GM19452 (cell line): ENCODE measurements around the gene MX1.

Experiments used
- ATAC-seq: cut with Tn5 transposase; IDR thresholded peaks from one replicate; pipeline ENCODE4 v1.9.1; 2021; ENCODE audit not compliant: unreplicated experiment

The MX1 gene

DNA sequence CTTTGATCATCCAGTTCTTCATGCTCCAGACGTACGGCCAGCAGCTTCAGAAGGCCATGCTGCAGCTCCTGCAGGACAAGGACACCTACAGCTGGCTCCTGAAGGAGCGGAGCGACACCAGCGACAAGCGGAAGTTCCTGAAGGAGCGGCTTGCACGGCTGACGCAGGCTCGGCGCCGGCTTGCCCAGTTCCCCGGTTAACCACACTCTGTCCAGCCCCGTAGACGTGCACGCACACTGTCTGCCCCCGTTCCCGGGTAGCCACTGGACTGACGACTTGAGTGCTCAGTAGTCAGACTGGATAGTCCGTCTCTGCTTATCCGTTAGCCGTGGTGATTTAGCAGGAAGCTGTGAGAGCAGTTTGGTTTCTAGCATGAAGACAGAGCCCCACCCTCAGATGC is 32.5 kb downstream of the MX1 start:
- ATAC-seq = no peak

DNA sequence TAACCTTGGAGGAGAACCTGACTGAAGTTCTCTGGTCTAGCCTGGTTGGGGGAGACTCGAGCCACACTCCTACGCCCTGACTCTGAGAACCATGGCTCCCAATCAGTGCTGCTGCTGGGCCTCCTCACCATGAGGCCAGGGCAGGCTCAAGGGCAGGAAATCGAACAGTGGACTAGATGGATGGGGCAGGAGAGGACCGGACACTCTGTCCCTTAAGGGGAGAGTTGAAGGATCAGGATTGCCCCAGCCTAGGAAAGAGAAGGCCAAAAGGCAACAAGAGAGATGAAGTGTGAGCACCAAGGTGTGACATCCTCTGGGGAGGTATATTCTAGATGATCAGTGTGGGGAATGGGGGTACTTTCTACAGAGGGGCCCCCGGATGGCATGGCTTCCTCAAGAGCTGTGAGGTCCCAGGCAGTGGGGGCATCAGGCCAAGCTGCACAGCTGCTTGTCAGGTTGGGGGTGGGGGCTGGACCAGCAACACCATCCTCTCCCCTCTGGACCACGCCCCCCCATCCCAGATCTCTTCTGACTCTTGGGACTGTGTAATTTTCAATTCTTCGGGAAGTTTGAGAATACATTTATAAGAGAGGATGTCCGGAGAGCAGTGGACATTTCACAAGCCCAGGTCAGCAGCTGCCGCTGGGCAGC is 34.0 kb downstream of the MX1 start:
- no peak for ATAC-seq

DNA sequence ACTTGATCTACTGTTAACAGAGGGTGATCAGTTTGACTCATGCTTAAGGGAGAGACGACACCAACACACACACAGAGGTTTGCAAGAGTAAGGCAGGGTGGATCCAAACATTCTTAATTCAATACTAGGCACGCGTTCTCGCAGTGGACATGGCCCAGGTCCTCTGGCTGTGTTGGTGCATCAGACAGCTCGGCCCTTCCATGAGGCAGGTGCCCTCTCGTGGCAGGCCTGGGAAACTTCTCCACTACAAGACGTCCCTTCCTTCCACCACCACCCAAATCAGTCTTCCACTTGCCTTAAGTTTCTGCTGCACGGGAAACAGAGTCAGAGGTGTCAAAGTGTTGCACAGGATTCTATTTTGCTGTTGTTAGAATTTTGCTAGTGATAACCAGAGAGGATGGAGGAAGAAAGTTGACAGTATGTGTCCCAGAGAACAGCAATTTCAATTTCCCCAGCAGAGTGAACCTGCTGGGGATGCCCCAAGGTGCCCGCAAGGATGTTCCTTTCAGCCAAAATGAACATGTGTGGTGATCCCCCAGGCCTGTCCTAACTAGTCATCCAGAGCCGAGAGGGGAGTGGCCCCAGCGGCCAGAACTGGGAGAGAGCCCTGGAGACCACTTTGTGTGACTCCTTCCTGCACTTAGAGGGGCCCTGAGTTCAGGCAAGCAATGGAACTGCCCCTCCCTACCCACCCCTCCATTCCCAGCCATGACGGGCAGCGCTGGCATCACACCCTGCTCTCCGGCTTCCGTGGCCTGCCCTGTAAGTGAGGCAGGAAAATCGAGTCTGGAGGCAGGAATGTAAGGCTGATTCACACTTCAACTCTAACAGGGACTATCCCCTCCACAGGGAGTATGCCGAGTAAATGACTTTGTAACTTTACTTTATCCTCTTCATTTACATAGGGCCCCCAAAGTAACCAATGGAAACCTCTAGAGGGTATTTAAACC is 34.8 kb downstream of the MX1 start:
- ATAC-seq = no peak

DNA sequence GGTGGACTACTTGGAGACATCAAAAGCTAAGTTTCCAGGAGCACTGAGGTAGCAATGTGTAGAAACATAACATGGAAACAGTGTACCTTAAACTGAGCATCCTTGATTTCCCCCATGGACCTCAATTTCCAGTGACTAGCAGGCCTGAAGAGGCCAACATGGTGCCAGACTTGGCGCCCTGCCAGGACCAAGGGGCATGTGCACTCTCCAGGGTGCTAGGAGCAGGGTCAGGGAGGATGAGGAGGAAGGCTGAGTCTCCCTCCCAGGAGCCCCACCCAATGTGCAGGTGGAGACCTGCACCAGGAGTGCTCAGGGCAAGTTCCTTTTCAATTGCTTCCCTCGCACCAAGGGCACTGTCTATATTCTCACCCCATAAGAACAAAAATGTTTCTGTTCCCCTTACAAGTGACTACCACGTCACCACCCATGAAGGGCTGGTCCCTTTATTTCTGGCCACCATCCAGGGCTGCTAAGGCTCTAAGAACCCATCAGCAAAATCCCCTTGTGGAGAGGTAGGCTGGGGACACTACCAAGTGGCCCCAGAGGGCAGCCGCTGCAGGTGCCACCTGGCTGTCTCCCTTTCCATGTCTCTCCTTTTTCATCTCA is 39.2 kb downstream of the MX1 start:
- ATAC-seq = no peak

DNA sequence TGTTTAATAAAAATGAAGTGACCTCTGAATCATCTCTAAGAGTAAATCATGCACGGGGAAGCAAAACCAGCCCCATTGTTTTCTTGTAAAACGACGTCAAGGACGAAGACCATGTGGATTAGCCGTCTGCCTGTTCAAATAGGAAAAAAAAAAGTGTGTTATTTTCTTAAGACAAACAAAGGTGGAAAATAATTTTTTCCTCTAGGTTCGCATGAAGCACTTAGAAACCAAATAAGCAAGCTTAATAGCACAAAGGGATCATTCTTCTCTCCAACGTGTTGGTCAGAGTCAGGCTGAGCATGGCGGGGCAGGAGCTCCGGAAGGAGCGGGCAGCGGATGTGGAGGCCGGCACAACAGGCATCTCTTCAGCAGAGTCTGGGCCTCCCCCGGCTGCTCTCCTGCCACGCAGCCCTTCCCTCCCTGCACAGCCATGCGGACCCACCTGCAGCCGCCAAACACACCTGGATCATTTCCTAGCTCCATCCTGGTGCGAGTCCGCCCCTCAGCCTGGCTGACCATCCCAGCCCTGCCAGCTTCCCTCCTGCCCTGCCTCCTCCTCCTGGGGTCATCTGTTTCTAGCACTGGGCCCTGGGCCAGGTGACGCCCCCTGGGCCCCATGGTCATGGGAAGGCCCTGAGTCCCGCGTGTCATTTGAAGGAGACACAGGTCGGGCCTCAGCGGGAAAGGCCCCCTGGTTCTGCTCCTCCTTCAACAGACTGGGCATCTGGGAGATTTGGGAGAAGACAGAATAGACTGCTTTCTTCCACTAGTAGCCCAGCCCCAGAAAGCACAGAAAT is 40.2 kb downstream of the MX1 start:
- no peak for ATAC-seq

DNA sequence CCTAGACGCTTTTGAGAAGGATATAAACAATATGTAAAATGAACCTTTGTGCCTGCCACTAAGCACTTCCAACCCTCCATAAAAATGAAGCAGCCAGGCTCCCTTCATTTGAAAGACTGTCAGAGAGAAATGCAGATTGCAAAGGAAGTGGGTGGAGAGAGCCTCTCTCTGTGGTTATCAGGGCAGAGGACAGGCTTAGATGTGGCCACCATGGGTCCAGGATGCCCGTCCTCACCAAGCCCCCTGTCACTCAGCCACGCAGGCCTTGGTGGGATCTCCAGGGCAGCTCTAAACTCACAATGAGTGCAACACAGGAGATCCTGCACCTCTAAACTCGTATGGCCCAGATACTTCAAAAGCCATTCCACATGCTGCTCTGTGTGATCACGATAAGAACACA is 44.0 kb downstream of the MX1 start:
- no peak for ATAC-seq

DNA sequence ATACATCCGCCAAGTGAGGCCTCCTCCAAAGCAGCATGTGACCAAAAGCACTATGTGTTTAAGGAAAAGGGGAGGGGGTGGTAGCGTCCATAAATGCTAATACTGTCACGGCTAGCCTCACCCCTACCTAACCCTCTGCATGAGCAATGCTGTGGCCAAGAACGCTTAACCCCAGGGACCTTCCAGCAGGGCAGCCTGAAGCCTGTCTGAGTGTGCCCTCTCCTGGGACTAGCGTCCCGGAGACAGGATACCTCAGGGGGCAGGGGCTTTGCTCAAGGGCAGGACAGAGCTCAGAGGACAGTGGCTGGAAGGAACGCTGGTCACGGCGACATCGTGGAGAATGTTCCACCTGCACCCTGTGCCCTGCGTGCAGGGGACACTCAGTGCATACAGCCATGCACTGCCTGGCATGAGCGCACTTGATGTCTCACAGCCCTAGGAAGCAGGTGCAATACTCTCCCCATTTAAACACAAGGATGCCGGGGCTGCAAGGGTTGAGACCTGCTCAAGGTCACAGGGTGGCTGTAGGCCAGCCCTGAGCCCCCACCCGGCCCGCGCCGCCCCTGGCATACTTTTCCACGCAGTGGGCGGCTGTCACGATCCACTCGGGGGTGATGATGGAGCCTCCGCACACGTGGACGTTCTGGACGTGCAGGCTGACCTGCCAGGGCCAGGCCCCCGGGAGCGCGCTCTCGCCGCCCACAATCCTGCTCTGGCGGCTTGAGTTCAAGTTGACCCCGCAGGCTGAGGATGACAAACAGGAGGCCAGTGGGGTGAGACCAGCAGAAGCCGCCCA is 46.9 kb downstream of the MX1 start:
- ATAC-seq = no peak

DNA sequence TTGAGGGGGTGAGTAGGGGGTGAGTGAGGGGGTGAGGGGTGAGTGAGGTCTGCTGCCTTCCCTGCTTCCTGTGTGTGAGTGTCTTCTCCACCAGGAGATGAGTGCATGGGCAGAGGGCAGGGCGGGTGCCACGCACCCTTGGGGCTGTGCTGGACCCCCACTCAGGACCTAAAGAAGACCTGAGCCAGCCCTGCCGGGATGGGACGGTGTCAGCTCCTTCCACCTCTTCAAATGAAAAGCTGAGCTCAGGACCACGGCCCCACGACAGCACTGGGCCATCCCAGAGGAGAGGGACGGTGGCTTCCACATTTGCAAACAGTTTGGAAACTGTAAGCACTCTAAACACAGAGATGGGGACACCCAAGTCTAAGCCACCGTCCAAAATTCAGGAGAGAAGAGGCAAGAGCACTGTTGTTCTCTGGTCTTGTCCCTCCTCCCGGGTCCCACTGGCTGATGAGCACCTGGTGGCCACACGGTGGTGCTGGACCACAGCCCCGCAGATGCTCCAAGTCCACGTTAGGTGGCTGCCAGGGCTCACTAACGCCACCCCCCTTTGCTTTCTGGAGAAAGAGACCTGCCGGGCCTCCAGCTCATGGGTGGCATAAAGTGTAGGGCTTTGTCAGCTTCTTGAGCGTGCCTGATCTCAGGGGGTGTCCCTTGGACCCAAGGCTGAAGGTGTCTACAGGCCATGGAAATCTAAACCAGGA is 49.8 kb downstream of the MX1 start:
- no peak for ATAC-seq

DNA sequence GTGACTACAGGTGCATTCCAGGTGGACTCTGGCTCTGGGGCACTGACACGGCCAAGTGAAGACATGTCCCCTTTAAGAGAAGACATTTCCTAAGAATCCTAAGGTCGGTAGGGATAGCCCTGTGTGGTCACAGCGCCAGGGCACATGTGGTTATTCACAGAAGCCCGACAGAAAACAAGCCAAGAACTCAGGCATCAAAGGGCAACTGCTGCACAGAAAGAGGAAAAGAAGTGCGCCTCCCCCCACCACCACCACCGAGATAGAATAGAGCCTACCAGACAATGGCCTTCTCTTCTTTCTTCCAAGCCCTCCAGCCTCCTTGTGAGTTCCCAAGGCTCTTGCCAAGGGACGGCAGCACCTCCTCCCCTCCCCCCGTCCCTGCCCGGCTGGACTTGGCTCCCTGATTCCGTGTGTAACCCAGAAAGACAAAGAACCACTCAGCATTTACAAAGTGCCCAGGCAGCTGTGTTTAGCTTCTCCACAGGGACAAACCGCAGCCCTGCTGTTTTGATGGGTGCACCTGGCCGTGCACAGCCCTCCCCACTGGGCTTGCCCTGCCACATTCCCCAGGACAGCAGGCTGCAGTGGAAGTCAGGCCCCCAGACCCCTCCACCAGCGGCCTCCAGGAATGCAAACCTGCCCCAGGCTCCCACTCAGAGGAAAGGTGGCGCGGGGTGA is 51.7 kb downstream of the MX1 start:
- ATAC-seq = no peak

DNA sequence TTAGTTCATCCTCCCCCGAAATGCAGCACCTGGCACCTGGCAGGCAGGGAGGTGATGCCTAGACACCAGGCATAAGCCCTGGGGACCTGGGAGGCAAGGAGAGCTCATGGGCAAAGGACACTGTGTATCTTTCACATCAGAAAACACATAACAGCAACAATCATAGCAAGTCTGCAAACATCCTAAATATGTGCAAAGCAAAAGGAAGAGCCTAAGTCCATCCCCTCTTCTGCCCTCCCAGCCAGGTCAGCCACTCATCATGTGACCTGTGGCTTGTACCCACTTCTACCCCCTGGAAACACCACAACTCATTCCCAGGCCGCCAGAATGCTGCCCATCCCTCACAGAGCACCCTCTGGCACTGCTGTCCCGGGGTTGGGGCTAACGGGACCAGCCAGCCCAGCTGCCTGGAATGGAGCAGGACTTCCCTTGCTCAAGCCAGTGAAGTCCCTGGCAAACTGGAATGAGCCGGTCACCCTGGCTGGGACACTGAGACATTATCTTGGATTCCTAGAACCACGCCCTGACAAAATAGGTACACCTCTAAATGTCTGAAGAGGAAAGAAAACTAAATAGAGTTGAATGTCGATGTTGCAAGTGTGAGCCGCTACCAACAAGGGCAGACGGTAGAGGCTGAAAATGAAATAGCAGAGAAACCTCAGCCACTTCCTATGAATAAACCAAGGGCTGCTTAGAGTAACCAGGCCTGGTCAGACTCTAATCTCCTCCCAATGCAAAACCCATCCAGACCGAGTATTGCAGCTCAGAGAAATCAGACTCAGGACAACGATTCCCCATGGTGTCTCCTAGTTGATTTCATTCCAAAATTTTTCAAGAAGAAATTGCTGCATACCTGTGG is 52.5 kb downstream of the MX1 start:
- no peak for ATAC-seq

DNA sequence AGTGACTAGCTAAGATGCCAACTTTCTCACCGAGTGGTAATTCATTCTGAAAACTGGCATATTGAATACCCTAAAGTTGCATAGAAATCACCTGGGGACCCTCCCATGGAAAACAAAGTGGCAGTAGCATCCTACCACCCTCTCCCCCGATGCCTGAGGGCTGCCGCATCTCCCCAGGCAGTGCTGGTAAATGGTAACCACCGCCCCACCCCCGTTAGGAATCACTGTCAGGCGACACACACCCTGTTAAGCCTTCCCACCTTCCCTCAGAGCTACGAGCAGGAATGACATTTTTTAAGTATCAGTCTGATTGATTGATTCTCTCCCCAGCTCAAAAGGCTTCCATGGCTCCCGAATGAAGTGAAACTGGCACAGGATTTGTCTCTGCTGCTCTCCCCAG is 53.6 kb downstream of the MX1 start:
- ATAC-seq = no peak

DNA sequence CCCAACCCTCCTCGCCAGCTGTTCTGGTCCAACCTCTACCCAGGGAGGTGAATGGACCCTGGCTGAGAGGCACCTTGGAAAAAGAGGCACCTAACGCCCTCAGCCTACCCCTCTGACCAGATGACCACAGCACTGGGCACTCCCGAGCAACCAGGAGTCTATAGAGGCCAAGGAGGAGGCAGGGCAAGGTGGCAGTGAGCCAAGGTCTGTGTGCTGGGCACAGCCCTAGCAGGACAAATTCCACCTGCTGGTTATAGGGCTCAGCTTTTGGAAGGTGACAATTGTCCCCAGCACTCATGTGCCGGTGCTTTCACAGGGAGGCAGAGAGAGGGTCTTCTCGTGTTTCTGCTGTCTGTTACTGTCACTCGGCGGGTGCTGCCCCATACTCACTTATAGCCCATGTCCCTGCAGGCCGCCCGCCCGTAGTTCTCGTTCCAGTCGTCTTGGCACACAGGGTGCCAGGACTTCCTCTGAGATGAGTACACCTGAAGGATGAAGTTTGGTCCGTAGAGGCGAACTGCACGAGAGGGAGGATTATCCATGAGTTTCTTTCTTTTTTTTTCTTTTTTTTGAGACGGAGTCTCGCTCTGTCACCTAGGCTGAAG is 54.1 kb downstream of the MX1 start:
- no peak for ATAC-seq

DNA sequence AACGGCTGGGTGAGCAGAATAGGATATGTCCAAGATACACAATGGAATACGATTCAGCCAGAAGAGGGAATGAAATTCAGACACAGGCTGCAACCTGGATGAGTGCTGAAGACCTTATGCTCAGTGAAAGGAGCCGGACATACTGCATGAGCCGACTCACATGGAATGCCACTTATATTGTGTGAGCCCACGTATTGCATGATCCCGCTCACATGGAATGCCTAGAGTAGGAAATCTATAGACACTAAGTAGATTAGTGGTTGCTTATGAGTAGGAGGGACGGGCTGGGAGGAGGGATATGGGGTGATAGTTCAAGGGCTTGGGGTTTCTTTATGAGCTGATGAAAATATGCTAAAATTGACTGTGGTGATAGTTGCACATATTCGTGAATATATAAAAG is 55.2 kb downstream of the MX1 start:
- ATAC-seq = no peak

DNA sequence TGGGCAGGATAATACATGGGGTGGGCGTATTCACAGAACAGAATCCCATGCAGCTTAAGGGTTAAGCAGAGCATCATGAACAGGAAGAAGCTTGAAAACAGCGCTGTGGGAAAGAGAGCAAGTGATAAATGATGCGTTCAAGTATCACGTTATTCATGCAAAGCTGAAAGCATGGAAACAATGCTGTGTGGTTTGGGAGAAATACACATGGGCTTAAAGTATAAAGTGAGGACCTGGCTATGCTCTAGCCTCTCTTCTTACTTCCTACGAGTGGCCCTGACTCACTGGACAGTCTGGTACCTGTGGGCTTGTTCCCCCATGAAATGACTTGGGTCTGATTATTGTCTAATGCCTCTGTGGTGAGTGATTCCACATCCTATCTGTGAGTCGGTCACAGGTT is 56.3 kb downstream of the MX1 start:
- ATAC-seq = no peak

DNA sequence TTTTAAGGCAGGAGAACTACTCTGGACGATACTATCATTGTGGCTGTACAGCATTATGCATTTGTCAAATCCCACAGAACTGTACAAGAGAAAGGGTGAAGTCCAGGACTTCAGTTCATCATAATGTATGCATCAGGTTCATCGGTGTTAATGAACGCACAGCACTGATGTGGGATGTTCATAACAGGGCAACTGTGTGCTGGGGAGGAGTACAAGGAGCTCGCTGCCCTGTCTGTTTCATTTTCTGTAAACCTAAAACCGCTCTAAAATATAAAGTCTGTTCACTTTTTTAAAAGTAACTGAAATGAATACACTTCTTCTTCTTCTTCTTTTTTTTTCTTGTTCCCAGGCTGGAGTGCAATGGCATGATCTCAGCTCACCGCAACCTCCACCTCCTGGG is 56.9 kb downstream of the MX1 start:
- ATAC-seq = no peak

DNA sequence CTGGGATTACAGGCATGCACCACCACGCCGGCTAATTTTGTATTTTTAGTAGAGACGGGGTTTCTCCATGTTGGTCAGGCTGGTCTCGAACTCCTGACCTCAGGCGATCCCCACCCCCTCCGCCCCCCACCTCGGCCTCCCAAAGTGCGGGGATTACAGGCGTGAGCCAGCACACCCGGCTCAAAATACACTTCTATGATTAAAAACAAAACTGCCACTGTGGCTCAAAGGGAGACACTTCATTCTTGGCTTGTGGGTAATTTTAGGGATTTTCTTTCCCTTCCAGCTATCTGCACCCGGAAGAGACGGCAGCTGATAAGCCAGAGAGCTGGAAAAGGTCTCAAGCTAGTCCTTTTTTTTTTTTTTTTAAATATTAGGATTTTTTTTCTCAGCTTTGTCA is 57.4 kb downstream of the MX1 start:
- no peak for ATAC-seq

DNA sequence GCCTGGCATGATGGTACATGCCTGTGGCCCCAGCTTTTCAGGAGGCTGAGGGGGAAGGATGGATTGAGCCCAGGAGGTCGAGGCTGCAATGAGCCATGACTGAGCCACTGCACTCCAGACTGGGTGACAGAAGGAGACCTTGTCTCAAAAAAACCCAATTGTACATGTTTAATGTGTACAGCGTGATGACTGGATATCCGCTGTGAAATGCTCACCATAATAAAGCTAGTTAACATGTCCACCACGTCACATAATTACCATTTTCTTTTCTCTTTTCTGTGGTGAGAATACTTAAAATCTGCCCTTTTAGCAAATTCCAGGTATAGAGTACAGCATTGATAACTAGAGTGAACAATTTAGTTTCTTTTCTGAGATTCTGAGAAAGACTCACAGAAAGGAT is 57.9 kb downstream of the MX1 start:
- no peak for ATAC-seq

DNA sequence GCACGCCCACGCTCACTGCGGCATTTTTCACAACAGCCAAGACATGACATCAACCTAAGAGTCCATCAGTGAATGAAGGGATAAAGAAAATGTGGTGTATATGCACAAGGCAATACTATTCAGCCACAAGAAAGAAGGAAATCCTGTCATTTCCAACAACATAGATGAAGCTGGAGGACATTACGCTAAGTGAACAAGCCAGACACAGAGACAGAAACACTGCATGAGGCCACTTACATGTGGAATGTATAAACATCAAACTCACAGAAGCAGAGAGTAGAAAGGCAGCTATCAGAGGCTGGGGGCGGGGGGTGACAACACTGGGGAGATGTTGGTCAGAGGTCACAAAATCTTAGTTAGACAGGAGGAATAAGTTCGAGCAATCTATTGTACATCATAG is 61.0 kb downstream of the MX1 start:
- ATAC-seq = no peak
